Stromal cell of bone marrow (primary cell): ENCODE results near the gene BPTF.
"Not testable (repeated sequence)": the region's sequence is repeated elsewhere in the genome, so short reads cannot be mapped to it uniquely, and the experiment has no call there.

Source experiments
- DNase-seq: peaks from one replicate; pipeline ENCODE4 v3.0.0-alpha.2; 2012; ENCODE audit warnings: low read depth

The BPTF gene, protein sequence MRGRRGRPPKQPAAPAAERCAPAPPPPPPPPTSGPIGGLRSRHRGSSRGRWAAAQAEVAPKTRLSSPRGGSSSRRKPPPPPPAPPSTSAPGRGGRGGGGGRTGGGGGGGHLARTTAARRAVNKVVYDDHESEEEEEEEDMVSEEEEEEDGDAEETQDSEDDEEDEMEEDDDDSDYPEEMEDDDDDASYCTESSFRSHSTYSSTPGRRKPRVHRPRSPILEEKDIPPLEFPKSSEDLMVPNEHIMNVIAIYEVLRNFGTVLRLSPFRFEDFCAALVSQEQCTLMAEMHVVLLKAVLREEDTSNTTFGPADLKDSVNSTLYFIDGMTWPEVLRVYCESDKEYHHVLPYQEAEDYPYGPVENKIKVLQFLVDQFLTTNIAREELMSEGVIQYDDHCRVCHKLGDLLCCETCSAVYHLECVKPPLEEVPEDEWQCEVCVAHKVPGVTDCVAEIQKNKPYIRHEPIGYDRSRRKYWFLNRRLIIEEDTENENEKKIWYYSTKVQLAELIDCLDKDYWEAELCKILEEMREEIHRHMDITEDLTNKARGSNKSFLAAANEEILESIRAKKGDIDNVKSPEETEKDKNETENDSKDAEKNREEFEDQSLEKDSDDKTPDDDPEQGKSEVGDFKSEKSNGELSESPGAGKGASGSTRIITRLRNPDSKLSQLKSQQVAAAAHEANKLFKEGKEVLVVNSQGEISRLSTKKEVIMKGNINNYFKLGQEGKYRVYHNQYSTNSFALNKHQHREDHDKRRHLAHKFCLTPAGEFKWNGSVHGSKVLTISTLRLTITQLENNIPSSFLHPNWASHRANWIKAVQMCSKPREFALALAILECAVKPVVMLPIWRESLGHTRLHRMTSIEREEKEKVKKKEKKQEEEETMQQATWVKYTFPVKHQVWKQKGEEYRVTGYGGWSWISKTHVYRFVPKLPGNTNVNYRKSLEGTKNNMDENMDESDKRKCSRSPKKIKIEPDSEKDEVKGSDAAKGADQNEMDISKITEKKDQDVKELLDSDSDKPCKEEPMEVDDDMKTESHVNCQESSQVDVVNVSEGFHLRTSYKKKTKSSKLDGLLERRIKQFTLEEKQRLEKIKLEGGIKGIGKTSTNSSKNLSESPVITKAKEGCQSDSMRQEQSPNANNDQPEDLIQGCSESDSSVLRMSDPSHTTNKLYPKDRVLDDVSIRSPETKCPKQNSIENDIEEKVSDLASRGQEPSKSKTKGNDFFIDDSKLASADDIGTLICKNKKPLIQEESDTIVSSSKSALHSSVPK (N-terminal part only)

DNA sequence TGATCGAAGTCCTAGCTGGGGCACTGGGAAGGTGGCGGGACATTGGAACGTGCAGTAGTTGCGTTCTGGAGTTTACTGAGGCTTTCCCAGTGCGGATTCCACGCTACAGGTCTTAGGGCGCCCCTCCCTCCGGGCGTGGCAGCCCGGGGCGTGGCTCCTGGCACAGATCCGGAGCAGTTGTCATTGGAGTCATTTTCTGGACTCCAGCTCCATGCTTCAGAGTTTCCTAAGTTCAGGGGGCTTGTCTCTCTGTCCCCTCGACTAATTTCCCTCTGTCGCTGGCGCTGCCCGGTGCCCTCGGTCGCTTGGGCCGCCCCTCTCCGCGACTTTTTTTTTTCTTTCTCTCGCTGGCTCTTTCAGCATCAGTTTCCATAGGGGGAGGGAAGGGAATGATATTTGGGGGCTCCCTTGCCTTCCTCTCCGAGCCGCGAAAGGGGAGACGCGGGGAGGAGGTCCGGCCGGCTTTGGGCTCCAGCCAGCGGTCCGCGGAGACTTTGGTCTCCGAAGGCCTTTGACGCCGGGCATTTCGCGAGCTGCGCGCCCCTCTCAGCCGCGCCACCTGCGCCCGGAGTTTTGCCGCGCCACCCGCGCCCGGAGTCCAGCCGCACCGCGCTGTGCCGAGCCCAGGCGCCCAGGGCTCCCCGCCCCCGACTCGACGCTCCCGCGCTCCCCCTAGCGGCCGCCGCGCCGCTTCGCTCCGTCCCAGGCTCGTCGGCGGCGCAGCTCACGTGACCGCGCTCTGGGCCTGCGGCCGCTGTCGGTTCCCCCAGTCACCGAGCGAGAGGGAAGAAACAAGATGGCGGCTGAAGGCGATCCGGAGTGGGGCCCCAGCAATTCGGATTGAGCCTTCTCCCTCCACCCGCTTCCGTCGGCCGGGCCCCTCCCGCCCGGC lies at the start of gene BPTF:
Gene BPTF, plus strand, starts transcription at position 769 of the 892 bp plus-strand sequence. CDS start 222 bp downstream, outside the sequence.
- DNase-seq = peak; percentile 79

GRCh38 chr17:67779098-67779672 lies 46.1 kb upstream of the BPTF start:
- no peak for DNase-seq

- no peak for DNase-seq
Measured at GRCh38 chr17:67784364-67785121, 40.8 kb upstream of the BPTF start.

GRCh38 chr17:67785122-67785477 lies 40.2 kb upstream of the BPTF start:
- no peak for DNase-seq

DNA sequence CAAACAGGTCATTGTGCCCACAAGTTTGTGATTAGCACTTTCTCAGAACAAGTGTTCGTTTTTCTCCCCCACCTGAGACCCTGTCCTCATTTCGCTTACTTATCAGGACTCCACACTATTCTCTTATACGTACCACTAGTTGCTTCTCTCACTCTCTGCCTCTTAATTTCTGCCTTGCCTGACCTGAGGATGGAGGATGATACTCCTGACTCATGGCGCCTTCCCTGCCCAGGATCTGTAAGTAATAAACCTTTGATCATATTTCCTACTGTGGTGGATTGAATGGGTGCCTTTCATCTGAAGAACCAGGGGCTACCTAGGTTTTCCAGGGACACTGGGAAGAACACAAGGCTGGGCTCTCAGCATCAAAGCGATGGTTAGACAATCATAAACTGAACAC lies 39.8 kb upstream of the BPTF start:
- DNase-seq = no peak

DNA sequence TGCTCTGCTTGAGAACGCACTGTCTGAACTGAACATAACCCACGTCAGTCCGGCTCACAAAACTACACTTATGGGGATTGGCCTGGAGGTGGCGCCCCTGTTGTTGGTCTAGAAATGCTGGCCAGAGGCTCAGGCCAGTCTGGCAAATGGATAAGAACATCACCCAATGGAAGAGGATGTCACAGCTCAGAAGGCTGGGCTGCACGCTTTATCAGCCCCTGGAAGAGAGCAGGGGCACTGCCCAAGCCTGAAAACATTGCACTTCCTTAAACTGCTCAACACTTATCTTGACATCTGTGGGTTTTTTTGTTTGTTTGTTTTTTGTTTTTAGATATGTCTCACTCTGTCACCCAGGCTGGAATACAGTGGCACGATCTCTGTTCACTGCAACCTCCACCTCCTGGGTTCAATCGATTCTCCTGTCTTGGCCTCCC lies 24.8 kb upstream of the BPTF start:
- DNase-seq = peak; percentile 71

DNA sequence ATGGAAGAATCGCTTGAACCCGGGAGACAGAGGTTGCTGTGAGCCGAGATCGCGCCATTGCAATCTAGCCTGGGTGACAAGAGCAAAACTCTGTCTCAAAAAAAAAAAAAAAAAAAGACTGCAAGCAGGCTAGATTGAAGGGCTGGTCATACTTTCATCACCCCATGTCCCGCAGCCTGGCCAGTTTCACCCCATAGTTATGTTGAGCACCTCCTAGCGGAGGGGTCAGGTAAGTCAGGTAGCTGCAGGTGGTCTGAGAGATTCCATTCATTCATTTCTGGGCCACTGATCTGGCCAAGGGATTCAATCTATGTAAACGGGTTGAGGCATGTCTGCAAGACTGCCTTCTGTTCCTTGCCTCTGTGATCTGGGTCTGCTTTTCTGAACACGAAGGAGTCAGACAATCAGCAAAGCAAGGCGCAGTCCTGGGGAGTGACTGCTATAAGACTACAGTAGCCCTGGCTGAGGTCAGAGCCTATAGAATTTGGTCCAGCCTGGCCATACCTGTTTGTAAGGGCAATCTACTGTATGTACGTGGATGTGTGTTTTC lies 23.6 kb upstream of the BPTF start:
- DNase-seq = no peak

DNA sequence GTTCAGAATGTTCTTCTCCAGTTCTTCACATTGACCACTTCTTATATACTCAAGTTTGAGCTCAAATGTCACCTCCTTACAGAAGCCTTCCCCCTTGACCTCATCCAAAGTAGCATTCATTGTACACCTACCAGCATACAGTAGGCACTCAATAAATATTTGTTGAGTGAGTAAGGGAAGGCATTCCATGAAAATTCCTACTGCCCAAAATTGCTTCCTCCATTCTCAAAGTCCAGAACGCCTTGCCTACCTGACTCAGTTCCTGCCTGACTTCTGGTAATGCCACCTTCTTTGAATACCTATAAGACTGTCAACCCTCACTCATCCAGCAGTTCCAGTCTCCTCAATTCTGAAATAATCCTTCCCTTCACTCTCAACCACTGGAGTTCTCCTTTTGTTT lies 14.8 kb upstream of the BPTF start:
- no peak for DNase-seq

DNA sequence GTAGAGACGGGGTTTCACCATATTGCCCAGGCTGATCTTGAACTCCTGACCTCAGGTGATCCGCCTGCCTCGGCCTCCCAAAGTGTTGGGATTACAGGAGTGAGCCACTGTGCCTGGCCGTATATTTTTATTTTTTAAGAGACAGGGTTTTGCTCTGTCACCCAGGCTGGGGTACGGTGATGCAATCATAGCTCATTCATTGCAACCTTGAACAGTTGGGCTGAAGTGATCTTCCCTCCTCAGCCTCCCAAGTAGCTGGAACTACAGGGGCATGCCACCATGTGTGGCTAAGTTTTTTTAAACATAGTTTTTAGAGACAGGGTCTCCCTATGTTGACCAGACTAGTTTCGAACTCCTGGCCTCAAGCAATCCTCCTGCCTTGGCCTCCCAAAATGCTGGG lies 12.9 kb upstream of the BPTF start:
- not testable (repeated sequence) for DNase-seq

DNA sequence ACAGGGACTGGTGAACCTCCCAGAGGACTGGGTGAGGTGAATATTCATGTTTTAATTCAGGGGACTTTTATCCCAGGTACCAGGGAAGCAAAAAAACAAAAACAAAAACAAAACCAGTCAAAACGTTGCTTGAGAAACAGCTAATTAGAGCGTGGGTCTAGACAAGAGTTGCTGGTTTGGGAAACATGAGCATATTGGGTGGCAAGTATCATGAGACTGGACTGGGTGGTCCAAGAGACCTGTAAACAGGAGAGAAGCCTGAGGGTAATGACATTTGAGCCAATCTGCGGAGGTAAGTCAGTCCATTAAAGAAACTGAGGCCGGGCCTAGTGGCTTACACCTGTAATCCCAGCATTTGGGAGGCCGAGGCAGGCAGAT lies 11.5 kb upstream of the BPTF start:
- no peak for DNase-seq

GRCh38 chr17:67818110-67819002 lies 6.9 kb upstream of the BPTF start:
- DNase-seq = no peak

DNA sequence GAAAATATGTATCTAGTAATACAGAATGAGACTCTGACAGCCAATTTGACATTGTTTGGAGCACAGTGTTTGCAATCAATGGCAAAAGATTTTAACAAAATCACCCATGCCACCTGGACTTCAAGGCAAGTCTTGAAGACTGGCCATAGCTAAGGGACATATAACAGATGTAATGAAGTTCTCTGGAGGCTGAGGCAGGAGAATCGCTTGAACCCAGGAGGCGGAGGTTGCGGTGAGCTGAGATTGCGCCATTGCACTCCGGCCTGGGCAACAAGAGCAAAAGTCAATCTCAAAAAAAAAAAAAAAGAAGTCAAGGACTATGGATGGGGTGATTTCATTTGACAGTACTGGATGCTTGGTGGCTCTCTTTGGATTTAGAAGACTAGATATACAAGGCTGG lies 5.6 kb upstream of the BPTF start:
- no peak for DNase-seq

- DNase-seq = no peak
Measured at GRCh38 chr17:67821871-67822367, 3.4 kb upstream of the BPTF start.

DNA sequence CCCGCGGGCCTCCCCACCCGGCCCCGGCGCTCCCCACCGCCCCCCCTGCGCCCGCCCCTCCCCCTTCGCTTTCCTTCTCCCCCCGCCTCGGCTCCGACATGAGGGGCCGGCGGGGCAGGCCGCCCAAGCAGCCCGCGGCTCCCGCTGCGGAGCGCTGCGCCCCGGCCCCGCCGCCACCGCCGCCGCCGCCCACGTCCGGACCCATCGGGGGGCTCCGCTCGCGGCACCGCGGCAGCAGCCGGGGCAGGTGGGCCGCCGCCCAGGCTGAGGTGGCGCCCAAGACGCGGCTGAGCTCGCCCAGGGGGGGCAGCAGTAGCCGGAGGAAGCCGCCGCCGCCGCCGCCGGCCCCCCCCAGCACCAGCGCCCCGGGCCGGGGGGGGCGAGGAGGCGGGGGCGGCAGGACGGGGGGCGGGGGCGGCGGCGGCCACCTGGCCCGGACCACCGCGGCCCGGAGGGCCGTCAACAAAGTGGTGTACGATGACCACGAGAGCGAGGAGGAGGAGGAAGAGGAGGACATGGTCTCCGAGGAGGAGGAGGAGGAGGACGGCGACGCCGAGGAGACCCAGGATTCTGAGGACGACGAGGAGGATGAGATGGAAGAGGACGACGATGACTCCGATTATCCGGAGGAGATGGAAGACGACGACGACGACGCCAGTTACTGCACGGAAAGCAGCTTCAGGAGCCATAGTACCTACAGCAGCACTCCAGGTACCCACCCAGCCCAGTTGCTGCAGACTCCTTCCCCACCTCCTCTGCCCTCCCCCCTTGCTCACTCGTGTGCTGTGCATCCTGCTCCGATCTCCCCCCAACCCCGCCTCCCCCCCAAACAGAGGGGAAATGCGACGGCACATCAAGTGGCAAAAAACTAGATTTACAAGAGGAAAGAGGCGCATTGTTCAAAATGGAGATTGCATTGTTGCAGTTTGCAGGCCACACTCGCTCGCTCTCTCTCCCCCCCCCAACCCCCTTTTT lies 611 bp downstream of the BPTF start:
- DNase-seq = not testable (repeated sequence)

DNA sequence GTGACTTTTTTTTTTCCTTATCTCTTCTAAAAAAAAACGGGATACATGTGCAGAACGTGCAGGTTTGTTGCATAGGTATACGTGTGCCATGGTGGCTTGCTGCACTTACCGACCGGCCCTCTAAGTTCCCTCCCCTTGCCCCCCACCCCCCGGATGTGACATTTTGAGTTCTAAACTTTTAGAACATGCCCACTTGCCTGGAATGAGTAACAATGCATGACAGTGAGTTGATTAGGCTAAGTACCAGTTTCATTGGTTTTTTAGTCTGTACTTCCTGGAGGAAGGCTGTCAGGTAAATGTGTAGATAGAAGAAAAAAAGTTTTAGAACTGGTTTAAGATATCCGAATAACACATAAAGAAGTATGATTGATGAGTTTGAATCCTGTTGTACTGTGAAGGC lies 4.0 kb downstream of the BPTF start:
- DNase-seq = no peak

DNA sequence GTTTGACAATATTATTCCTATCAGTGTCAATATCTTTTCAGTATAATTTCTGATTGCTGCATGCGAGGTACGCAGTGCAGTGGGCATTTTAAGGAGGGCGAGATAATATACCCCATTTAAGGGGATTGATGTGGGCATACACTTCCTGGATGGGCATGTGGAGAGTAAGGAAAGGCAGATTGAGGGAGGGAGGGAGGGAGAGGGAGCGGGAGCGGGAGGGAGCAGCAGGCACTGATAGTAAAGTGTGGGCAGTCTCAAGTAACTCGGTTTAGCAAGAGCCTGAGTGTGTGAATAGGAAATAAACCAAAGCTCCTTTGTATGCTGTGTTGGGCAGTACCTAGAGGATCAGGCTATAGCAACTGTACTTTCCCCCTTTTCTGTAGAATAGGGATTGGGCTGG lies 5.1 kb downstream of the BPTF start:
- no peak for DNase-seq

DNA sequence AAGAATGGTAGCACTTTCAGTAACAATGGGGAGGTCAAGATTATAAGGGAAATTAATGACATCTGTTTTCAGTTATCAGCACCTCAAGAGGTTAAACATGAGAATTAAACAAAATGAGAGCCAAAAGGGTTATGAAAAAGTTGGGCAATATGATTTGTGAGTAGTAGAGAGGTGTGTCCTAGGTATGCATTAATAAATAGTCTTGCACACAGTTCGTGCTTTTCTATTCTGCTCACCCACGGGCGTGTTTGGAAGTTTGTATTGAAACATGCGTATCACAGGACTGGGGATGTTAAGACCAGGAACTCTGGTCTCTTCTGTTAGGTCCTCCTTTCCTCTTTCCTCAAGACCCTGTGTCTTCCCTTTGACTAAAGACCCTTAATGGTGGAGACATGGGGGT lies 6.0 kb downstream of the BPTF start:
- no peak for DNase-seq
